Thyroid gland (tissue), 4 donors: Measurements from ENCODE around the gene MRPL9.

Source experiments
- POLR2A ChIP-seq, 2 donors: fragments of 450-650 bp; IDR thresholded peaks; one replicate each; pipeline ENCODE4 v1.6.1; 2017; ENCODE audit warnings: antibody characterized with exemption in 2 of 2, mild to moderate bottlenecking in 2 of 2, moderate library complexity in 1 of 2
- TF ChIP-seq, protein P1 (sequence below), 6 experiments: fragments of 200-600 bp in 3 of 6; fragments of 450-650 bp in 3 of 6; sonication (generic) in 3 of 6; IDR thresholded peaks; one replicate each; pipeline ENCODE4 v1.5.1; 2016 to 2019; ENCODE audit warnings: antibody characterized with exemption in 6 of 6, mild to moderate bottlenecking in 2 of 6, inconsistent platforms in 1 of 6, moderate library complexity in 1 of 6

DNA sequence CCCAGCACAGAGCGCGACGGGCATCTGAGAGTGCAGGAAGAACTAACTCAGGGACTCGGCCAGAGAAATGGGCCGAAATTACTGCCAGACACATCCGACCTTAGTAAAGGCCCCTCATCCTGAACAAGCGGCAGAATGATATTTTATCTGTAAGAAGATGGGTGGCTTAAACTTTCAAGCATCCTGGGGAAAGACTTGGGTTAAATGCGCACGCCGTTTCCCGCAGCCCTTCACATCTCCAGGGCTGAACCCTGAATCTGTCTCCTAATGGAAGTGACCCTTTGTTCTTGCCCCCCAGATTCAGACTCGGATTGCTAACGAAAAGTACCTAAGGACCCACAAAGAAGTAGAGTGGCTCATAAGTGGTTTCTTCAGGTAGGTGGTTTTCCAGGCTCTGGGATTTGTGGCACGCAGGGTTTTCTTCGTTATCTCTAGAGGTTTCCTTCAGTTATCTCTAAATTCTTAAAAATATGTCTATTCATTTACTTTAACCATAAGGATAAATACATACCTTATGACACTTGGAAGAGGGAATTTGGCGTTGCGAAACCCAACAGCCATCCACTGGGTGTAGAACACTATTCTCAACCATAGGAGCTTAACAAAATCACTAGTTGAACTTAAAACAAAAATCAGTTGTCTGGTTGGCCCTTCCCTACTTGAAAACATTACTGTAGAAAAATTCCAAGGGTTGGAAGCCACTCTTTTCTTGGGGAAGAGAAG, 41.3 kb downstream of the MRPL9 start:
- TF ChIP-seq, protein P1, sequence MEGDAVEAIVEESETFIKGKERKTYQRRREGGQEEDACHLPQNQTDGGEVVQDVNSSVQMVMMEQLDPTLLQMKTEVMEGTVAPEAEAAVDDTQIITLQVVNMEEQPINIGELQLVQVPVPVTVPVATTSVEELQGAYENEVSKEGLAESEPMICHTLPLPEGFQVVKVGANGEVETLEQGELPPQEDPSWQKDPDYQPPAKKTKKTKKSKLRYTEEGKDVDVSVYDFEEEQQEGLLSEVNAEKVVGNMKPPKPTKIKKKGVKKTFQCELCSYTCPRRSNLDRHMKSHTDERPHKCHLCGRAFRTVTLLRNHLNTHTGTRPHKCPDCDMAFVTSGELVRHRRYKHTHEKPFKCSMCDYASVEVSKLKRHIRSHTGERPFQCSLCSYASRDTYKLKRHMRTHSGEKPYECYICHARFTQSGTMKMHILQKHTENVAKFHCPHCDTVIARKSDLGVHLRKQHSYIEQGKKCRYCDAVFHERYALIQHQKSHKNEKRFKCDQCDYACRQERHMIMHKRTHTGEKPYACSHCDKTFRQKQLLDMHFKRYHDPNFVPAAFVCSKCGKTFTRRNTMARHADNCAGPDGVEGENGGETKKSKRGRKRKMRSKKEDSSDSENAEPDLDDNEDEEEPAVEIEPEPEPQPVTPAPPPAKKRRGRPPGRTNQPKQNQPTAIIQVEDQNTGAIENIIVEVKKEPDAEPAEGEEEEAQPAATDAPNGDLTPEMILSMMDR (IDR thresholded peaks at IDR 0.05), result no peak
- TF ChIP-seq POLR2A (IDR thresholded peaks at IDR 0.05), result no peak
